Colon (tissue), 2 donors: Measurements from ENCODE around the gene ARRDC5.
"Not testable (repeated sequence)": the region's sequence is repeated elsewhere in the genome, so short reads cannot be mapped to it uniquely, and the experiment has no call there.

Source experiments
- FAIRE-seq: peaks from 2 replicates; lab custom pipeline; 2012; peaks lifted over from hg19 to GRCh38; lab: Jason Lieb, UNC
- donor health status: control.
- donor health status: control.

The ARRDC5 gene

DNA sequence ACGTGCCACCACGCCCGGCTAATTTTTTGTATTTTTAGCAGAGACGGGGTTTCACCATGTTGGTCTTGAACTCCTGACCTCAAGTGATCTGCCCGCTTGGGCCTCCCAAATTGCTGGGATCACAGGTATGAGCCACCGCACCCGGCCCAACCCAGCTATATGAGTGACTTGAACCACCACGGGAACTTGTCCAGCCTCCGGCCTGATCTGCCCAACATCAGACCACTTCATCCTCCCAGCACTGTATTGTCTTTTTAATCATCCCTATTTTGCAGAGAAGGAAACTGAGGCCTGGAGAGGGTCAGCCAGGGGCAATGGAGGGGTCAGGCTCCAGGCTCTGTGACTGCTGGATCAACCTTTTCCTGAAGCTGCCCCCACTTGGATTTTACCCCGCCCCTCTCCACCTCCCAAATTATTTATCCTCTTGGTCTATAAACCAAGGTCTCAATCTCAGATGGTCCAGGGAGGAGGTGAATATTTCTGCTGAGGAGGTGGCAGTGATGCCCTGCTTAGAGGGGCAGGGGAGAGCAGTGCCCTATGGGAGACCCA lies 34.3 kb downstream of the ARRDC5 start:
- FAIRE-seq = no peak

DNA sequence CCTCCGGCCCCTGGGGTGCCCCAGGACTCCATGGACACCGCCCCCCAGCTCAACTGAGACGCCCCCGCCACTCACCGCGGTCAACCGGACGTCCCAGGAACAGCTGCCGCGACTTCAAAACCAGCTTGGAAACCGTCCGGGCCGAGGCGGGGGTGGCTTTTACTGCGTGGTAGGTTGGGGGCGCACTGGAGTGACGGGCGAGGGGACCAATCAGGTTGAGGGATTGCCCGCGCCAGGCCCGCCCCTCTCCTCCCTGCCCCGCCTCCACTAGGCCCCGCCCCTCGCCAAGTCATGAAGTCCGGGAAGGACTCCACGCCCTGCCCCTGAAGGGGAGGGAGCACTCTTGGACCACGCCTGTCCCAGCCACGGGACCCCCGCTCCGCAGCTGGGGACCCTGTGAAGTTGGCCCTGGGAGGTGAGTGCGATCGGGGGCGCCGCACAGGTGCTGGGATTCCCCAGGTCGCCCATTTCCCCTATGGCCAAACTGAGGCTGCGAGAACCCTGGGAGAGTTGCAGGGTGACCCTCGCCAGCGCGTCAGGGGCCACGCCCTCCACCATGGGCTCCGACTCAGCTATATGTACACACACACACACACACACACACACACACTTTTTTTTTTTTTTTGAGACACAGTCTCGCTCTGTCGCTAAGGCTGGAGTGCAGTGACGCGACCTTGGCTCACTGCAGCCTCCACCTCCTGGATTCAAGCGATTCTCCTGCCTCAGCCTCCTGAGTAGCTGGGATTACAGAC lies 35.0 kb downstream of the ARRDC5 start, which contains the start of gene PLIN3:
Gene PLIN3, minus strand, starts transcription at position 134 of the 752 bp plus-strand sequence. CDS start 6,273 bp downstream, outside the sequence.
- no peak for FAIRE-seq

DNA sequence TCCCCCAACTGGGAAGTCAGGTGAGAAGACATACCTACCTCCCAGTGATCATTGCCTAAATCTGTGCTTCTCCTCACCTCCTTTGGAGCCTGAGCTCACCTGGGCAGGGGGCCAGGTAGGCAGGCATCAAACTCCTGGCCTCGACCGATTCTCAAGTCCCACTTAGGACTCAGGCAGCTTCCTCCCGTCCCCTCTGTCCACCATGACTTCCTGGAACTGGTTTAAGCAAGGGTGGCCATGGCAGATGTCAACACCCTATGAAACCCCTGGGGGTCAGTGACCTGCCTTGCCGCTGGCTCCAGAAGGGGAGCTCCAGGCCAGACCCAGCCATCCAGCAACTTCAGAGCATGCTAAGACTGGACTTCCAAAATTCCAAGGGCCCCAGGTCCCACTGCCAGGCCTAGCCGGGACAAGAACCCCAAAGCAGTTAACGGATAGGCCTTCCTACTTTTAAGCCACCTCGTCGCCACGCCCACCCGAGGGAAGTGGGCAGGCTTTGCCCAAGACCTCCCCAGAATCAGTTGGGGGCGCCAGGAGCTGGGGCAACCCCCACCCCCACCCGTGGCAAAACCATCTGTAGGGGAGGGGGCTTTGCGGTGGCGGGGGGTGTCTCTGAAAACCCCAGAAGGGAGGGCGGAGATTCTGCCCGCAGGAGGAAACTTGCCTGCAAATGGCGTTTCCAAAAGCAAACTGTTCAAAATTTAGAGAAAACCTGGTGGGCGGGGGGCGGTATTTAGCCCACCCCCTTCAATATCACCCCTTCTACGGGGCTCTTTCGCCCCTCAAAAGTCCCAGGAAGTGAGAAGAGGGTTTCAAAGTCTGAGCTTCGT lies 35.9 kb downstream of the ARRDC5 start:
- no peak for FAIRE-seq

DNA sequence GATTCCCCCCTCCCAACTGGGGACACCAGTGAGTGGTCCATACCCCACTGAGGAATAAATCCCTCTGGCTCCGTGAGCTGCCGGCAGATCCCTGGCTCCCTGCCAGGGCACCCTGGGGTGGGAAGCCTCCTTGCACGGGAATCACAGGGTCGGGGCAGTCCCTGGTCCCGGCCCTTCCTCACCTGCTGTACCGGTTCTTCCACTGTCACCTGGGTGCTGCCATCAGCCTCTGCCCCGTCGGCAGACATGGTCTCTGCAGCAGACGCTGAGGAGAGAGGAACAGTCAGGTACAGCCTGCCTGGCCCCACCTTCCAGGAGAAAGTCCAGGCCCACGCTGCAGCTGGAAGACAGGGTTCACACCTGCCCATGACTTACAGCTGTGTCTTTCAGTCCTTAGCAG lies 41.5 kb downstream of the ARRDC5 start:
- FAIRE-seq = no peak

DNA sequence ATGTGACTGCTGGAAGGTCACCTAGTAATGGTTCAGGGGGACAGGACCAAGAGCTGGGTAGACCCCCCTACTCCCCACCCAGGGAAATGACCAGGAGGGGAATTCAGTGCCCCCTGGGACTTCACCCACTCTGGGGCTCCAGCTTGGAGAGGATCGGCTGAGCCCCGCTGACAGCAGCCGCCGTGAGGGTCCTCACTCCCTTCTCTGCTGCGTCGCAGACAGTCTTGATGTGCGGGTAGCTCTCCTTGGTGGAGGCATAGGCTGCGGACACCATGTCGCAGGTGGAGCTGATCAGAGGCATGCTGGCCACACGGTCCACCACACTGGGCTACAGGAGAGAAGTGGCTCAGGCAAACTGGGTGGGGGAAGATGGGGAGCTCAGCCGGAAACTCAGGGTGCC lies 43.0 kb downstream of the ARRDC5 start:
- no peak for FAIRE-seq

DNA sequence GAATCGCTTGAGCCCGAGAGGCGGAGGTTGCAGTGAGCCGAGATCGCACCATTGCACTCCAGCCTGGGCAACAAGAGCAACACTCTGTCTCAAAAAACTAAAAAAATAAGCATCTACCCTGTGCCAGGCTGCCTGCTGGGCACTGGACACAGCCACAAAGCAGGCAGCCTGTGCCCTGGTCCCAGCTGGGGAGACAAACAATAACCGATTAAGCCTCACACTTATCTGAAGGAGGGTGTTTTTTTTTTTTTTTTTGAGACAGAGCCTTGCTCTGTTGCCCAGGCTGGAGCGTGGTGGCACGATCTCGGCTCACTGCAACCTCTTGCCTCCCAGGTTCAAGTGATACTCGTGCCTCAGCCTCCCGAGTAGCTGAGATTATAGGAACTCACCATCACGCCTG lies 46.2 kb downstream of the ARRDC5 start:
- not testable (repeated sequence) for FAIRE-seq

DNA sequence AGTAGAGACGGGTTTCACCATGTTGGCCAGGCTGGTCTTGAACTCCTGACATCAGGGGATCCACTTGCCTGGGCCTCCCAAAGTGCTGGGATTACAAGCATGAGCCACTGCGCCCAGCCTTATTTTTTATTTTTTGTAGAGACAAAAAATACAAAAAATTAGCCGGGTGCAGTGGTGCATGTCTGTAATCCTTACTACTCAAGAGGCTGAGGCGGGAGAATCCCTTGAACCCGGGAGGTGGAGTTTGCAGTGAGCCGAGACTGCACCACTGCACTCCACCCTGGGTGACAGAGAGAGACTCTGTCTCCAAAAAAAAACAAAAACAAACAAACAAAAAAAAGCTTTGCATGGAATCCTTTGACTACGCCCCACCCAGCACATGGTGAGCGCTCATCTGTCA lies 49.2 kb downstream of the ARRDC5 start:
- FAIRE-seq = not testable (repeated sequence)

DNA sequence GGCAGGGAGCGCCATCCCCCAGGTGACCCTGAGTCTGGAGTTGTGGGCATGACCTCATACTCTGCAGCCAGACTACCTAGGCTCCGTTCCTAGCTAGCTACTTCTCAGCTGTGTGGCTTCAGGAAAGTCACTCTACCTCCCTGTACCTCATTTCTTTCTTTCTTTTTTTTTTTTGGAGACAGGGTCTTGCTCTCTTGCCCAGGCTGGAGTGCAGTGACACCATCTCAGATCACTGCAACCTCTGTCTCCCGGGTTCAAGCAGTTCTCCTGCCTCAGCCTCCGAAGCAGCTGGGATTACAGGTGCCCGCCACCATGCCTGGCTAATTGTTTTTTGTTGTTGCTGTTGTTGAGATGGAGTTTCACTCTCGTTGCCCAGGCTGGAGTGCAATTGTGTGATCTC lies 50.2 kb downstream of the ARRDC5 start:
- FAIRE-seq = no peak

DNA sequence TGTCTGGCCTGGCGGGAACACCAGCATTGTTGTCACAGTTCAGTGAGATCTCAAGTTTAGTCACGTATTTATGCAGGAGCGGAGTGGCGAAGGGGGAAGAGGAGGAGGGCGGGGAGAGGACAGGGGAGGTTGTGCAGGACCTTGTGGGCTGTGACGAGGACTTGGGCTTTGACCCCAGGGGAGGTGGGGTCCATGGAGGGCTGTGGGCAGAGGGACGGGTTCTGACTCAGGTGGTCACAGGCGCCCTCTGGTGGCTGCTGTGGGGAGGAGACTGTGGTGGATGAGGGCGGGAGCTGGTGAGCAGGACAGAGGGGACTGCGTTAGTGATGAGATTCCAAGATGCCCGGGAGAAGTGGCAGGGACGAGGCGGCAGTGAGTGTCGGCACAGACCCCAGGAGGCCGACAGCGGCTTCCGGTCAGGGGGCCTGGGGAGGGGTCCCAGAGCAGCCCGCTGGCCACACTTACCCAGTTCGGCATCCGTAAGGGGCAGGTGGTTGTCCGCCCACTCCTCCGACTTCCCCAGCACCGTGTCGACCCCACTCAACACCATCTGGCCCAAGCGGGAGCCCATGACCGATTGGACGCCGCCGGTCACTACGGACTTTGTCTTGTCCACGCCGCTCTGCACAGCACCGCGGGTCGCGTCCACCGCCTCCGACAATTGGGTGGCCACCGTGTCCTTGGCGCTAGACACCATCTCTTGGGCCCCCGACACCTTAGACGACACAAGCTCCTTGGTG lies 51.0 kb downstream of the ARRDC5 start:
- no peak for FAIRE-seq

DNA sequence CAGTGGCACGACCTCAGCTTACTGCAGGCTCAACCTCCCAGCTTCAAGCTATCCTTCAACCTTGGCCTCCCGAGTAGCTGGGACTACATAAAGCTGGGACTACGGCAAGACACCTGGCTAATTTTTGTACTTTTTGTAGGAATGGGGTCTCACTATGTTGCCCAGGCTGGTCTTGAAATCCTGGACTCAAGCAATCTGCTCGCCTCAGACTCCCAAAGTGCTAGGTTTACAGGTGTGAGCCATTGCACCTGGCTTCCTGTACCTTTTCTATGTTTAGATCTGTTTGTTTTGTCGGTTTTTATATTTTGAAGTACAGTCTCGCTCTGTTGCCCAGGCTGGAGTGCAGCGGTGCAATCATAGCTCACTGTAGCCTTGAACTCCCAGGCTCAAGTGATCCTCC lies 53.7 kb downstream of the ARRDC5 start:
- no peak for FAIRE-seq

DNA sequence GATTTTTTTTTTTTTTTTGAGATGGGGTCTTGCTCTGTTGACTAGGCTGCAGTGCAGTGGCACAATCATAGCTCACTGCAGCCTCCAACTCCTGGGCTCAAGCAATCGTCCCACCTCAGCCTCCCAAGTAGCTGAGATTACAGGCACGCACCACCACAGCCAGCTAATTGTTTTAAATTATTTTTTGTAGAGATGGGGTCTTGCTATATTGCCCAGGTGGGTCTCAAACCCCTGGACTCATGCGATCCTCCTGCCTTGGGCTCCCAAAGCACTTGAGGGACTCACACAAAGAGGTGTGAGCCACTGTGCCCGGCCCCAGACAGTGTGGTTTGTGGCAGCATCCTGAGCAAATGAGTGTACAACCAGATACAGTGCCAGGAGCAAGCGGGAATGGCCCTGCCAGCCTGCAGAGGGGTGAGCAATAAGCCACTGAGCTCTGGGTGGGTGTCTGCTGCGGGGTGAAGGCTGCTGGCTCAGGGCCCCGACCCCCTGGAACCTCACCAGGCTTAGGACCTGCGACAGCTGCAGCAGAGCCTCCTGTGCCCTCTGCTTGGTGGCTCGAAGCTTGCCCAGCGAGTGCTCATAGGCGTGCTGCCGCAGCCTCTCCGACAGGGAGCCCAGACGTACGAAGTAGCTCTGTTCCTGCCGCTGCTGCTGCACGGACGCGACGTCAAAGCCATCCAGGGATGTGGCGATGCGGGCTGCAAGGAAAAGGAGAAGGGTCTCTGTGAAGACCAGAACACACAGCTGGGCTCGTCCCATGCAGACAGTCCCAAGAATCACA lies 55.3 kb downstream of the ARRDC5 start:
- FAIRE-seq = no peak

DNA sequence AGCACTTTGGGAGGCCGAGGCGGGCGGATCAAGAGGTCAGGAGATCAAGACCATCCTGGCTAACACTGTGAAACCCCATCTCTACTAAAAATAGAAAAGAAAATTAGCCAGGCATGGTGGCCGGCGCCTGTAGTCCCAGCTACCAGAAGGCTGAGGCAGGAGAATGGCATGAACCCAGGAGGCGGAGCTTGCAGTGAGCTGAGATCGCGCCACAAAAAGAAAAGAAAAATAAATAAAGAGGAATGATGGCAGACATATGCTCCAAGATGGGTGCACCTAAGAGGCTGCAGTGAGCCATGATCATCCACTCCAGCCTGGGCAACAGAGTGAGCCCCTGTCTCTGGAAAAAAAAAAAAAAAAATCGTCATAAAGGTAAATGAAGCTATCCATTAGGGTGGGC lies 56.7 kb downstream of the ARRDC5 start:
- FAIRE-seq = not testable (repeated sequence)

DNA sequence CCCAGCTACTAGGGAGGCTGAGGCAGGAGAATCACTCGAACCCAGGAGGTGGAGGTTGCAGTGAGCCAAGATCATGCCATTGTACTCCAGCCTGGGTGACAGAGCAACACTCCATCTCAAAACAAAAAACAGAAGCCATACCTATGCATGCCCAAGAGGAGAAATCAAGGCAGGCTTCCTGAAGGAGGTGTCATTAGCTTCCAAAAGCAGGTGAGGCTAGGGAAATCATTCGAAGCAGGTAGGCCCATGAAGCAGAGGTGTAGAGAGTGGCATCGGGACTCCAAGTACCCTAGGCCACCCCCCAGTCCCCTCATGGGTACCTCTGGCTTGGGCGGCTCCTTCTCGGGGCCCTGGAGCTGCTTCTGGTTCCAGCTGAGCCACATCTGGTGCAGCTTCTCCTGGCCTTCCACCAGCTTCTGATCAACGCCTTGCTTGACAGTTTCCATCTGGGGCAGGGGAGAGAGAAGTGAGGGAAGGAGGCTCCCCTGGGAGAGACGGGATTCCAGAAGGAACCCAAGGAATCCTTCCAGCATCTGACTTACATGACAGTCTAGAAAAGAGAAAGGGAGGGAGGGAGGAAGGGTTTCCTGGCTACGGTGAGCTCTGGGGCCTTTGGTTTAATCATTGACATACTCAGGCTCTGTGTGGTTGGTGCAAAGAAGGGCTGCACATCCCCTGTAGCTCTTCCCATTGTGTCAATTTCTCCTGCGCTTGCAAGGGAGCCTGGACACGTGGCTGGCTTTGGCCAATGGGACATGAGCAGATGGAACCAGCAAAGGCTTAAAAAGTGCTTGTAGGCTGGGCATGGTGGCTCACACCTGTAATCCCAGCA lies 58.1 kb downstream of the ARRDC5 start:
- FAIRE-seq = no peak

DNA sequence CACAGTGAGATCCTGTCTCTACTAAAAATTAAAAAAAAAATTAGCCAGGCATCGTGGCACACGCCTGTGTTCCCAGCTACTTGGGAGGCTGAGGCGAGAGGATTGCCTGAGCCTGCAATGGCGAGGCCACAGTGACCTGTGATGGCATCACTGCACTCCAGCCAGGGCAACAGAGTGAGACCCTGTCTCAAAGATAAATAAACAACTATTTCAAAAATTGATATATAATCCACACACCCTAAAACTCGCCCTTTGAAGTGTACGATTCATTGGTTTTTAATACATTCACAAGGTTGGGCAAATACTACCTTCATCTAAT lies 59.1 kb downstream of the ARRDC5 start:
- no peak for FAIRE-seq
